AG08395 (cell line): ENCODE data around the gene PNKD.
A peak's percentile ranks its signal among the peaks of the same experiment; 100 is the strongest.

Source experiments
- DNase-seq: peaks from one replicate; pipeline ENCODE4 v3.0.0; 2012; ENCODE audit warnings: mixed read lengths, low spot score

PNKD gene

GRCh38 chr2:218269900-218270720 lies at the start of gene PNKD, which contains the start of gene AAMP:
PNKD (plus strand) TSS chr2:218270519; CDS start chr2:218270536, 17 bp downstream.
AAMP (minus strand) TSS chr2:218270137; CDS start chr2:218270086, 51 bp downstream.
- DNase-seq: peak; percentile 100

GRCh38 chr2:218221000-218221399 lies 49.3 kb upstream of the PNKD start:
- no peak for DNase-seq

- no peak for DNase-seq
These were observed 47.3 kb upstream of the PNKD start for GRCh38 chr2:218223046-218223445.

GRCh38 chr2:218224186-218224585 lies 46.1 kb upstream of the PNKD start:
- DNase-seq: no peak

GRCh38 chr2:218226903-218227302 lies 43.4 kb upstream of the PNKD start:
- DNase-seq: no peak

- no peak for DNase-seq
These were observed 41.8 kb upstream of the PNKD start for GRCh38 chr2:218228366-218229090.

GRCh38 chr2:218229239-218229638 lies 41.1 kb upstream of the PNKD start:
- peak; percentile 79 for DNase-seq

GRCh38 chr2:218229851-218230250 lies 40.5 kb upstream of the PNKD start:
- no peak for DNase-seq

GRCh38 chr2:218230882-218231281 lies 39.4 kb upstream of the PNKD start:
- peak; percentile 8 for DNase-seq

- DNase-seq: no peak
These were observed 36.8 kb upstream of the PNKD start for GRCh38 chr2:218233543-218233942.

GRCh38 chr2:218234521-218234920 lies 35.8 kb upstream of the PNKD start:
- no peak for DNase-seq

GRCh38 chr2:218235017-218235416 lies 35.3 kb upstream of the PNKD start:
- no peak for DNase-seq

GRCh38 chr2:218236829-218237228 lies 33.5 kb upstream of the PNKD start:
- no peak for DNase-seq

- no peak for DNase-seq
These were observed 31.4 kb upstream of the PNKD start for GRCh38 chr2:218238887-218239286.

- DNase-seq: no peak
These were observed 26.1 kb upstream of the PNKD start for GRCh38 chr2:218244204-218244603.

- no peak for DNase-seq
These were observed 25.7 kb upstream of the PNKD start for GRCh38 chr2:218244665-218245064.

GRCh38 chr2:218245214-218245613 lies 25.1 kb upstream of the PNKD start:
- no peak for DNase-seq

GRCh38 chr2:218249691-218250090 lies 20.6 kb upstream of the PNKD start:
- DNase-seq: no peak

- DNase-seq: peak; percentile 18
These were observed 17.6 kb upstream of the PNKD start for GRCh38 chr2:218252509-218253231.

GRCh38 chr2:218253232-218253625 lies 17.1 kb upstream of the PNKD start:
- no peak for DNase-seq

GRCh38 chr2:218255446-218255845 lies 14.9 kb upstream of the PNKD start:
- DNase-seq: peak; percentile 40

GRCh38 chr2:218256612-218257350 lies 13.5 kb upstream of the PNKD start:
- no peak for DNase-seq
